Measurements from ENCODE around the gene PDC.

- no peak for TF ChIP-seq CTCF (IDR thresholded peaks at IDR 0.05)
- no peak for TF ChIP-seq POLR2A (IDR thresholded peaks at IDR 0.05)
- no peak for TF ChIP-seq POLR2AphosphoS5 (IDR thresholded peaks at IDR 0.05)
Measured at GRCh38 chr1:186435336-186435735, 25.6 kb downstream of the PDC start.
